Testis (tissue), 3 donors: ENCODE results near the gene PCSK2. TPM values are rescaled to one million over a fixed set of nuclear protein-coding genes. Genes with fewer than 3 reads are reported as not detected.
A peak's percentile ranks its signal among the peaks of the same experiment; 100 is the strongest.

Source experiments
- DNase-seq: peaks from one replicate; pipeline ENCODE4 v3.0.0-alpha.2; 2019
- H3K27ac ChIP-seq, 2 donors: fragments of 200-600 bp; sonication (generic); one replicate each; pipeline ENCODE4 v1.5.1; 2019
- H3K27me3 ChIP-seq: fragments of 200-600 bp; sonication (generic); one replicate; pipeline ENCODE4 v1.5.1; 2019
- H3K36me3 ChIP-seq: fragments of 200-600 bp; sonication (generic); one replicate; pipeline ENCODE4 v1.5.1; 2017; ENCODE audit warnings: low read depth; ENCODE audit errors: missing control alignments
- H3K4me1 ChIP-seq: fragments of 200-600 bp; sonication (generic); one replicate; pipeline ENCODE4 v1.5.1; 2019
- H3K4me3 ChIP-seq, 2 donors: fragments of 200-600 bp; sonication (generic); one replicate each; pipeline ENCODE4 v1.5.1; 2017 to 2019
- H3K9me3 ChIP-seq: fragments of 200-600 bp; sonication (generic); one replicate; pipeline ENCODE4 v1.5.1; 2017
- POLR2A ChIP-seq: fragments of 450-650 bp; IDR thresholded peaks from one replicate; pipeline ENCODE4 v1.6.1; 2017; ENCODE audit warnings: antibody characterized with exemption, mild to moderate bottlenecking, moderate library complexity
- WGBS, 2 donors: methylation state at CpG; one replicate each; pipeline ENCODE4 v1.1.5; 2018; 5-methylcytosine and 5-hydroxymethylcytosine counted together
- intact Hi-C: fragments of 100-400 bp; cut with DNase I; formaldehyde crosslinking; loops from one replicate; pipeline ENCODE4 v1.15.1; 2023; ENCODE audit warnings: low total_unique reads
- polyA plus RNA-seq: library from polyadenylated mRNA; stranded (reverse); fragments of 350-450 nt; fragmentation: Illumina TruSeq; extraction: RNeasy Lipid Tissue Mini Kit (QIAGEN cat#74804); gene quantifications from one replicate; pipeline ENCODE4 v1.2.3, GENCODE V29; 2014; ENCODE audit warnings: low read depth, low replicate concordance; ENCODE audit not compliant: insufficient read depth
- total RNA-seq, 2 donors: library from RNA; depleted of rRNA; stranded (reverse); fragments of >200 nt; gene quantifications; one replicate each; pipeline ENCODE4 v1.2.3, GENCODE V29; 2016
- TF ChIP-seq, protein P1 (sequence below), 3 experiments: fragments of 450-650 bp in 2 of 3; fragments of 200-600 bp in 1 of 3; sonication (generic) in 1 of 3; IDR thresholded peaks; one replicate each; pipeline ENCODE4 v1.5.1; 2016 to 2019; ENCODE audit warnings: antibody characterized with exemption in 3 of 3, mild to moderate bottlenecking in 2 of 3, moderate library complexity in 1 of 3

The PCSK2 gene
- total and polyA plus RNA-seq, 3 donors from 2014 or later = 5.1 to 40.5 (median 11.7) TPM

DNA sequence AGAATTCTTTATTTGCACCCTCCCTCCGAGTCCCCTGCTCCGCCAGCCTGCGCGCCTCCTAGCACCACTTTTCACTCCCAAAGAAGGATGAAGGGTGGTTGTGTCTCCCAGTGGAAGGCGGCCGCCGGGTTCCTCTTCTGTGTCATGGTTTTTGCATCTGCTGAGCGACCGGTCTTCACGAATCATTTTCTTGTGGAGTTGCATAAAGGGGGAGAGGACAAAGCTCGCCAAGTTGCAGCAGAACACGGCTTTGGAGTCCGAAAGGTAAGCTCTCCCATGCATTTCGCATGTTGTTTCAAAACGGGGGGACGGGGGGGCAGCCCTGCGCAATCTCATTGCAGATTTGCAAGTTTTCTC, 357 bp downstream of the PCSK2 start:
- H3K36me3 ChIP-seq = no peaks in the 10 kb centered on the region
- peak overlapping the region; percentile 24 to 42 for H3K4me3 ChIP-seq
- H3K9me3 ChIP-seq = no peaks in the 10 kb centered on the region
- peak; percentile 22 for DNase-seq
- intact Hi-C loops = no loop called here
- H3K4me1 ChIP-seq = peaks cover 11% of the 10 kb centered on the region
- TF ChIP-seq, protein P1, sequence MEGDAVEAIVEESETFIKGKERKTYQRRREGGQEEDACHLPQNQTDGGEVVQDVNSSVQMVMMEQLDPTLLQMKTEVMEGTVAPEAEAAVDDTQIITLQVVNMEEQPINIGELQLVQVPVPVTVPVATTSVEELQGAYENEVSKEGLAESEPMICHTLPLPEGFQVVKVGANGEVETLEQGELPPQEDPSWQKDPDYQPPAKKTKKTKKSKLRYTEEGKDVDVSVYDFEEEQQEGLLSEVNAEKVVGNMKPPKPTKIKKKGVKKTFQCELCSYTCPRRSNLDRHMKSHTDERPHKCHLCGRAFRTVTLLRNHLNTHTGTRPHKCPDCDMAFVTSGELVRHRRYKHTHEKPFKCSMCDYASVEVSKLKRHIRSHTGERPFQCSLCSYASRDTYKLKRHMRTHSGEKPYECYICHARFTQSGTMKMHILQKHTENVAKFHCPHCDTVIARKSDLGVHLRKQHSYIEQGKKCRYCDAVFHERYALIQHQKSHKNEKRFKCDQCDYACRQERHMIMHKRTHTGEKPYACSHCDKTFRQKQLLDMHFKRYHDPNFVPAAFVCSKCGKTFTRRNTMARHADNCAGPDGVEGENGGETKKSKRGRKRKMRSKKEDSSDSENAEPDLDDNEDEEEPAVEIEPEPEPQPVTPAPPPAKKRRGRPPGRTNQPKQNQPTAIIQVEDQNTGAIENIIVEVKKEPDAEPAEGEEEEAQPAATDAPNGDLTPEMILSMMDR (IDR thresholded peaks at IDR 0.05) = no peak
- no peak for TF ChIP-seq POLR2A
- 0 to 1% methylated on average over 15 to 17 of the region's 17 CpGs for WGBS, 2 donors
- no peaks in the 10 kb centered on the region for H3K27me3 ChIP-seq
- no peak overlapping the region for H3K27ac ChIP-seq

DNA sequence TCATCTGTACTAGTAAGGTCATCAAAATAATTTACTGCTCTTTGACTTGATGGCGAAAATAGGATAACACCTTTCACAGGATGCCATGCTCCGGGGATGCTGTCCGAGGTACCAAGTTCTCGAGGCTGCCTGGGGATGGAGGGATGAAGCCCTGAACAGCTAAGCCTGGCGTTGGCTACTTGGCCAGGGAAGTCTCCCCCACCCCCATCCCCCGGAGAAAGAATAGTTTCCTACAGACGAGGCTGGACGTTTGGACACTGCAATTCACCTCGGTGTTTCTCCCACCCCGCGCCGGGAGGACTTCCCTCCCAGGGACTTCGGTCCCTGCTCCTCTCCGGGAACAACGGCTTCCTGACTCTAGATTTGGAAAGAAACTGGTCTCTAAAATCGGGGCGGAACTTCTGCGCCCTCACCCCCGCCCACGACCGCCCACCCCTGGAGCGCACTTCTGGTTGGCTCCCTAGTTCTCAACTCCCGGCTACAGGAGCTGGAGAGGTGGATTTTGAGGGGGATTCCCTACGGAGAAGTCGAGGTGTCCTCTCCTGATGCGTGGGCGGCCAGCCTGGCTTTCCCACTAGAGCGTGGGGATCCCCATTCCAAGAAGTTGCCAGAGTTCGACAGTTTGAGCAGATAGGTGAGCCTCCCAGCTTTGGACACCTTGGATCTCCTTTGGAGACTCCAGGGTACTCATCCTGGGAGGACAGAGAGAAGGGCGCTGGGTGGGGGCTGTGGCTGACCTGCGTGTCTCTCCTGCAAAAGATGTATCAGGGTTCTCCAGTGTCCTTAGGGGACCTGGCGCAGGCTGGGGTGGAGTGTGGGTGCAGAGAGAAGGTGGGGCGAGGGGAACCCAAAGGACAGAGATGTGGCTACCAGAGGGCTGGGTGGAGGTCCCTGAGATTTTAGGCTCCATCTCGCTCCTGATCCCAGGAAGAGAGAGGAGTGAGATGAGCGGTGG, 1.1 kb downstream of the PCSK2 start:
- intact Hi-C loops = no loop called here
- no peak for TF ChIP-seq POLR2A
- TF ChIP-seq, protein P1 (IDR thresholded peaks at IDR 0.05) = no peak
- Histone ChIP-seq H3K36me3 (no peaks in the 10 kb centered on the region), H3K4me3 (no peak overlapping the region), H3K4me1 (peaks cover 11% of the 10 kb centered on the region), H3K27me3 (no peaks in the 10 kb centered on the region), H3K9me3 (no peaks in the 10 kb centered on the region), H3K27ac (no peak overlapping the region)
- WGBS, 2 donors = 1 to 5% methylated on average over 17 to 35 of the region's 35 CpGs
- DNase-seq = peak; percentile 45

DNA sequence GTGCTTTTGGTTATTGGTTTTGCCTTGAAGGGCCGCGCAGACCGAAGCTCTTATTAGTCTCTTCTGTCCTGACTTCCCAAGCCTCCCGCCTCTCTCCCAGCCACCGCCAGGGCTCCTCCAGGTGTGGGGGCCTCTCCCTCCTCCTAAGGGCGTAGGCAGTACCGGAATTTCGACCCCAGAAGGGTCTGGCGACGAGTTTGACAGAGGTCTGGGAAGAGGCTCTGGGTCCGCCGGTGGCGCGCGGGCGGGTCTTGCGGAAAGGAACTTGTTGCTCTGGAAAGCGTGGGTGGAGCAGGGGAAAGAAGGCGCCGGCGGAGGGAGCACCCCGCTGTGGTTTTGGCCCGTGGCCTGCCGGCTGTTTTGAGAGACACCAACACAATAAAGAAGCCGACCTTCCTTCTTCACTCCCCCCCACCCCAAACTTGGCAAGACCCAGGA, 1.8 kb downstream of the PCSK2 start:
- intact Hi-C loops = no loop called here
- peak; percentile 25 for DNase-seq
- Histone ChIP-seq H3K27ac (no peak overlapping the region), H3K36me3 (no peaks in the 10 kb centered on the region), H3K4me3 (no peak overlapping the region), H3K4me1 (peaks cover 11% of the 10 kb centered on the region), H3K9me3 (no peaks in the 10 kb centered on the region), H3K27me3 (no peaks in the 10 kb centered on the region)
- WGBS, 2 donors = 0 to 1% methylated on average over 22 to 25 of the region's 25 CpGs
- TF ChIP-seq, protein P1 (IDR thresholded peaks at IDR 0.05) = no peak
- TF ChIP-seq POLR2A = no peak

DNA sequence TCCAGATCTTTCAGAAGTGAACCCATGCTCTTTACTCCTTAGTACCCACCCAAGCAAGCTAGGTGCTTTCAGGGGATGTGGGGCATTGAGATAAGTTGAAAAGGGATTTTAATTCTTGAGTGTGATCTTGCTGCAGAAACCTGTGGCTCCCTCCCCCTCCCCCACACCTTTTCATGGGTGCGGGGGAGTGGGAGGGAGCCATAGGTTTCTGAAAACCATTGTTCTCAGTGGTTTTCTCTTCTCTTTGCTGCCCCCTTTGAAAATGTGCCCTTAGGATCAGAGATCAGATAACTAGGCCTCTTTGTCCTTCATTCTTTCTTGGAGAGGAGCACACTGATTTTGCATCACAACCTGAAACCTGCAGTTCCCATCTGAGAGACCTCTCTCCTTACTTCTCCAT, 2.4 kb downstream of the PCSK2 start:
- Histone ChIP-seq H3K27ac (no peak overlapping the region), H3K9me3 (no peaks in the 10 kb centered on the region), H3K4me1 (peaks cover 11% of the 10 kb centered on the region), H3K4me3 (no peak overlapping the region), H3K36me3 (no peaks in the 10 kb centered on the region), H3K27me3 (no peaks in the 10 kb centered on the region)
- TF ChIP-seq, protein P1 (IDR thresholded peaks at IDR 0.05) = no peak
- TF ChIP-seq POLR2A = no peak
- no peak for DNase-seq
- intact Hi-C loops = no loop called here
- WGBS, 2 donors = 41 to 60% methylated on average over 1 of the region's 1 CpG
